ENCODE data around the gene RIMBP2.

Gene RIMBP2

GRCh38 chr12:130707571-130707891, 8.6 kb downstream of the RIMBP2 start:
- no peak for TF ChIP-seq CTCF (IDR thresholded peaks at IDR 0.05; ENCODE audit: borderline replicate concordance, control extremely low read depth, extremely low read depth, insufficient read depth, missing control alignments)
- DNase-seq (ENCODE audit: low spot score): no peak
- in situ Hi-C loops (cut with MboI; ENCODE audit: low sequenced_read_pairs, unreplicated experiment): no loop called here

- no peak for TF ChIP-seq CTCF (IDR thresholded peaks at IDR 0.05; ENCODE audit: borderline replicate concordance, control extremely low read depth, extremely low read depth, insufficient read depth, missing control alignments)
- in situ Hi-C loops (cut with MboI; ENCODE audit: low sequenced_read_pairs, unreplicated experiment): no loop called here
These were observed 9.1 kb downstream of the RIMBP2 start for GRCh38 chr12:130706885-130707570.

DNA sequence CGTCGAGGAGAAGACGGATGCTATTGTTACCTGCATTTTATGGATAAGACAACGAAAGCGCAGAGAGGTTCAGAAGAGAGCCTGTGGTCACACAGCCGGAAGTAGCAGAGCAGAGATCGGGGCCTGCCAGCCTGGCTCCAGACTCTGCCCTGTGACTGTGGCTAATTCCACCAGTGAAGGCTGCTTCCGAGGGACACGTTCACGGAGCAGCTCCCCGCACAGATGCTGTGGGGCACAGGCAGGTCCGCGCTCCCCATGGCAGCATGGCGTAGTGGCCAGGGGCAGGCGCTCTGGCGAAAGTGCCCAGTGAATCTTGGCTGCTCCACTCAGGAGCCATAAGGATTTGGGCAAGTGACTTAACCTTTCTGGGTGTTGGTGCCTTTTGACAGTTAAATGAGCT, 9.8 kb downstream of the RIMBP2 start:
- DNase-seq (ENCODE audit: low spot score): no peak
- in situ Hi-C loops (cut with MboI; ENCODE audit: low sequenced_read_pairs, unreplicated experiment): no loop called here
- no peak for TF ChIP-seq CTCF (IDR thresholded peaks at IDR 0.05; ENCODE audit: borderline replicate concordance, control extremely low read depth, extremely low read depth, insufficient read depth, missing control alignments)

More at GRCh38 chr12:130706885-130707570, 9.1 kb downstream of the RIMBP2 start:
- DNase-seq (ENCODE audit: low spot score): no peak

GRCh38 chr12:130705178-130705822, 10.8 kb downstream of the RIMBP2 start:
- no peak for DNase-seq (ENCODE audit: low spot score)
- TF ChIP-seq CTCF (IDR thresholded peaks at IDR 0.05; ENCODE audit: borderline replicate concordance, control extremely low read depth, extremely low read depth, insufficient read depth, missing control alignments): no peak
- in situ Hi-C loops (cut with MboI; ENCODE audit: low sequenced_read_pairs, unreplicated experiment): no loop called here

GRCh38 chr12:130704606-130705005, 11.5 kb downstream of the RIMBP2 start:
- in situ Hi-C loops (cut with MboI; ENCODE audit: low sequenced_read_pairs, unreplicated experiment): no loop called here
- DNase-seq (ENCODE audit: low spot score): no peak
- no peak for TF ChIP-seq CTCF (IDR thresholded peaks at IDR 0.05; ENCODE audit: borderline replicate concordance, control extremely low read depth, extremely low read depth, insufficient read depth, missing control alignments)

GRCh38 chr12:130703733-130704375, 12.2 kb downstream of the RIMBP2 start:
- peak; percentile 29 for DNase-seq (ENCODE audit: low spot score)
- in situ Hi-C loops (cut with MboI; ENCODE audit: low sequenced_read_pairs, unreplicated experiment): no loop called here
- TF ChIP-seq CTCF (IDR thresholded peaks at IDR 0.05; ENCODE audit: borderline replicate concordance, control extremely low read depth, extremely low read depth, insufficient read depth, missing control alignments): no peak
